ENCODE measurements around the gene ADSS1.

Gene ADSS1

GRCh38 chr14:104750056-104750752 lies 26.2 kb downstream of the ADSS1 start:
- no peak for DNase-seq (ENCODE audit: low spot score)

GRCh38 chr14:104750753-104751057 lies 26.7 kb downstream of the ADSS1 start:
- DNase-seq (ENCODE audit: low spot score), result peak; percentile 55

- no peak for DNase-seq (ENCODE audit: low spot score)
Observed at GRCh38 chr14:104751539-104752422, 27.8 kb downstream of the ADSS1 start.

GRCh38 chr14:104752423-104752734 lies 28.4 kb downstream of the ADSS1 start:
- no peak for DNase-seq (ENCODE audit: low spot score)

GRCh38 chr14:104752735-104753527 lies 28.9 kb downstream of the ADSS1 start, which contains the start of gene SIVA1:
TSS of gene SIVA1 (plus strand) at chr14:104753147. CDS start at chr14:104753202, 55 bp downstream.
- peak; percentile 99 for DNase-seq (ENCODE audit: low spot score)

- no peak for DNase-seq (ENCODE audit: low spot score)
Observed at GRCh38 chr14:104753528-104754212, 29.6 kb downstream of the ADSS1 start.

GRCh38 chr14:104754213-104754851 lies 30.3 kb downstream of the ADSS1 start:
- DNase-seq (ENCODE audit: low spot score), result no peak

- DNase-seq (ENCODE audit: low spot score), result no peak
Observed at GRCh38 chr14:104755621-104756020, 31.6 kb downstream of the ADSS1 start.

GRCh38 chr14:104756477-104757237 lies 32.6 kb downstream of the ADSS1 start:
- DNase-seq (ENCODE audit: low spot score), result no peak

GRCh38 chr14:104757238-104757585 lies 33.2 kb downstream of the ADSS1 start:
- no peak for DNase-seq (ENCODE audit: low spot score)

- DNase-seq (ENCODE audit: low spot score), result no peak
Observed at GRCh38 chr14:104757681-104758392, 33.8 kb downstream of the ADSS1 start.

GRCh38 chr14:104758981-104759969 lies 35.2 kb downstream of the ADSS1 start:
- no peak for DNase-seq (ENCODE audit: low spot score)

GRCh38 chr14:104765517-104765916 lies 41.5 kb downstream of the ADSS1 start:
- no peak for DNase-seq (ENCODE audit: low spot score)

GRCh38 chr14:104766256-104766862 lies 42.3 kb downstream of the ADSS1 start:
- DNase-seq (ENCODE audit: low spot score), result no peak

- no peak for DNase-seq (ENCODE audit: low spot score)
Observed at GRCh38 chr14:104766863-104767633, 43.0 kb downstream of the ADSS1 start.

GRCh38 chr14:104767634-104767918 lies 43.5 kb downstream of the ADSS1 start:
- DNase-seq (ENCODE audit: low spot score), result no peak

GRCh38 chr14:104768437-104769323 lies 44.7 kb downstream of the ADSS1 start:
- DNase-seq (ENCODE audit: low spot score), result peak; percentile 87
